ENCODE measurements around the gene SEC24D.

GRCh38 chr4:118774321-118774720, 61.6 kb downstream of the SEC24D start:
- TF ChIP-seq CTCF (IDR thresholded peaks at IDR 0.05; ENCODE audit: low read length): no peak
- TF ChIP-seq EZH2 (IDR thresholded peaks at IDR 0.05; ENCODE audit: borderline replicate concordance, low read length): no peak
